A549 (cell line): ENCODE measurements around the gene TRIM41. TPM values are rescaled to one million over a fixed set of nuclear protein-coding genes. Genes with fewer than 3 reads are reported as not detected.

Experiments
- ATAC-seq, 2 experiments: fragments of 200-7000 bp in 1 of 2; fragments of >200 bp in 1 of 2; cut with Nextera tagmentation in 1 of 2; cut with Tn5 transposase in 1 of 2; 3 replicates each; pipeline versions ENCODE4 v1.8.0 to v1.9.1; 2018 to 2020; ENCODE audit warnings: mild to moderate bottlenecking in 1 of 2, moderate library complexity in 1 of 2
- CTCF ChIA-PET: fragments of 300-600 bp; sonication (Branson Sonifier 250); formaldehyde crosslinking; extraction: SDS; loops from one replicate; lab custom pipeline; 2021; ENCODE audit warnings: antibody characterized with exemption, inconsistent platforms; lab: Yijun Ruan, JAX
- POLR2A ChIA-PET: fragments of 350-600 bp; formaldehyde crosslinking; extraction: SDS; loops from one replicate; lab custom pipeline; 2021; ENCODE audit warnings: antibody characterized with exemption, inconsistent platforms; lab: Yijun Ruan, JAX
- DNase-seq, 2 experiments: peaks; one replicate each; pipeline versions ENCODE4 v3.0.0 to v3.0.0-alpha.2; 2011 to 2016; ENCODE audit warnings: low read depth in 1 of 2, low spot score in 1 of 2
- FAIRE-seq: peaks from 2 replicates; lab custom pipeline; 2011; peaks lifted over from hg19 to GRCh38; lab: Jason Lieb, UNC
- H3K27ac ChIP-seq, 2 experiments: fragments of >200 bp; sonication (Bioruptor Twin); formaldehyde crosslinking; 3 replicates each; pipeline ENCODE4 v1.5.1; 2016 to 2017
- H3K4me1 ChIP-seq: fragments of >200 bp; sonication (Bioruptor Twin); formaldehyde crosslinking; 3 replicates; pipeline ENCODE4 v1.6.1; 2016
- H3K4me2 ChIP-seq: fragments of >200 bp; sonication (Bioruptor Twin); formaldehyde crosslinking; 3 replicates; pipeline ENCODE4 v1.6.1; 2016
- H3K4me3 ChIP-seq: fragments of >200 bp; sonication (Bioruptor Twin); formaldehyde crosslinking; 3 replicates; pipeline ENCODE4 v1.5.1; 2016
- H3K9me3 ChIP-seq: fragments of >200 bp; sonication (Bioruptor Twin); formaldehyde crosslinking; 3 replicates; pipeline ENCODE4 v1.6.1; 2016
- CEBPB ChIP-seq, 2 experiments: fragments of >200 bp in 1 of 2; sonication (Bioruptor Twin) in 1 of 2; formaldehyde crosslinking in 1 of 2; IDR thresholded peaks; 2 replicates each; pipeline ENCODE4 v1.6.1; 2012 to 2016
- CHD2 ChIP-seq: fragments of 150-350 bp; IDR thresholded peaks from 2 replicates; pipeline ENCODE4 v1.6.1; 2014; ENCODE audit warnings: low read length; ENCODE audit not compliant: partially characterized antibody
- EHF ChIP-seq: fragments of 250-450 bp; sonication (Bioruptor Pico); IDR thresholded peaks from 2 replicates; pipeline ENCODE4 v1.5.0; 2020; ENCODE audit warnings: mild to moderate bottlenecking
- EP300 ChIP-seq, 2 experiments: fragments of >200 bp; sonication (Bioruptor Twin); formaldehyde crosslinking; IDR thresholded peaks; 2 replicates in 1 of 2; 3 replicates in 1 of 2; pipeline ENCODE4 v1.6.1; 2016 to 2017
- FOSL2 ChIP-seq, 2 experiments: fragments of 450-650 bp in 1 of 2; fragments of >200 bp in 1 of 2; sonication (Bioruptor Twin) in 1 of 2; formaldehyde crosslinking; IDR thresholded peaks; 2 replicates each; pipeline versions ENCODE4 v1.5.0 to v1.6.1; 2016 to 2020; ENCODE audit warnings: mild to moderate bottlenecking in 1 of 2, moderate library complexity in 1 of 2
- FOXS1 ChIP-seq: fragments of 250-450 bp; sonication (Bioruptor Pico); IDR thresholded peaks from 2 replicates; pipeline ENCODE4 v1.5.0; 2020; ENCODE audit warnings: mild to moderate bottlenecking, moderate library complexity
- HOXA7 ChIP-seq: fragments of 250-450 bp; sonication (Bioruptor Pico); IDR thresholded peaks from 2 replicates; pipeline ENCODE4 v1.5.0; 2020; ENCODE audit warnings: mild to moderate bottlenecking, moderate library complexity
- HOXB5 ChIP-seq: fragments of 250-450 bp; sonication (Bioruptor Pico); IDR thresholded peaks from 2 replicates; pipeline ENCODE4 v1.5.0; 2020; ENCODE audit warnings: mild to moderate bottlenecking, moderate library complexity
- JUN ChIP-seq, 2 experiments: fragments of >200 bp; sonication (Bioruptor Twin); formaldehyde crosslinking; IDR thresholded peaks; 2 replicates in 1 of 2; 3 replicates in 1 of 2; pipeline ENCODE4 v1.6.1; 2016 to 2017
- POLR2A ChIP-seq: IDR thresholded peaks from 2 replicates; pipeline ENCODE4 v1.6.1; 2012; ENCODE audit warnings: mild to moderate bottlenecking, low read length
- POLR2AphosphoS2 ChIP-seq: conservative IDR thresholded peaks from 2 replicates; pipeline ENCODE4 v1.6.1; 2012; ENCODE audit warnings: low read length, improper control_type of control experiment, inconsistent platforms
- RARB ChIP-seq: fragments of 250-450 bp; sonication (Bioruptor Pico); IDR thresholded peaks from 2 replicates; pipeline ENCODE4 v1.8.0; 2021; ENCODE audit warnings: mild to moderate bottlenecking, moderate library complexity
- SREBF2 ChIP-seq: fragments of 450-650 bp; IDR thresholded peaks from 2 replicates; pipeline ENCODE4 v1.6.1; 2014; ENCODE audit warnings: mild to moderate bottlenecking, moderate library complexity
- ZNF302 ChIP-seq: fragments of 250-450 bp; sonication (Bioruptor Pico); IDR thresholded peaks from 2 replicates; pipeline ENCODE4 v1.9.0; 2021; ENCODE audit warnings: inconsistent platforms, mild to moderate bottlenecking, moderate library complexity
- ZSCAN20 ChIP-seq: fragments of 250-450 bp; sonication (Bioruptor Pico); IDR thresholded peaks from 2 replicates; pipeline ENCODE4 v1.8.0; 2022; ENCODE audit warnings: mild to moderate bottlenecking, moderate library complexity
- WGBS: methylation state at CpG from one replicate; pipeline ENCODE4 v1.1.6; 2017; ENCODE audit errors: missing lambda C conversion rate; 5-methylcytosine and 5-hydroxymethylcytosine counted together
- polyA plus RNA-seq, 4 experiments: library from polyadenylated mRNA; depleted of rRNA in 3 of 4; stranded (reverse); fragments of >200 nt; fragmentation: RNase III in 1 of 4; extraction: RNeasy Plus Mini Kit Qiagen cat#74134 plus additional on column Dnase treatment in 1 of 4; gene quantifications; 2 replicates in 3 of 4; 3 replicates in 1 of 4; pipeline ENCODE4 v1.2.3, GENCODE V29; 2011 to 2017
- TF ChIP-seq, protein P1 (sequence below): fragments of >200 bp; sonication (Bioruptor Twin); formaldehyde crosslinking; IDR thresholded peaks from 3 replicates; pipeline ENCODE4 v1.5.1; 2016
- TF ChIP-seq, protein P2 (sequence below): fragments of 200-600 bp; sonication (generic); IDR thresholded peaks from 2 replicates; pipeline ENCODE4 v1.6.1; 2016; ENCODE audit warnings: antibody characterized with exemption, mild to moderate bottlenecking, moderate library complexity
- TF ChIP-seq, protein P3 (sequence below): fragments of >200 bp; sonication (Bioruptor Twin); formaldehyde crosslinking; IDR thresholded peaks from 2 replicates; pipeline ENCODE4 v1.6.1; 2016
- TF ChIP-seq, protein P4 (sequence below): fragments of >200 bp; sonication (Bioruptor Twin); formaldehyde crosslinking; IDR thresholded peaks from 3 replicates; pipeline ENCODE4 v1.6.1; 2016
- TF ChIP-seq, protein P5 (sequence below): IDR thresholded peaks from 2 replicates; pipeline ENCODE4 v1.6.1; 2012

TRIM41 gene
- polyA plus RNA-seq, 2 of the 4 experiments (the other 2 are of a cell fraction): 22.7 to 32.5 TPM

DNA sequence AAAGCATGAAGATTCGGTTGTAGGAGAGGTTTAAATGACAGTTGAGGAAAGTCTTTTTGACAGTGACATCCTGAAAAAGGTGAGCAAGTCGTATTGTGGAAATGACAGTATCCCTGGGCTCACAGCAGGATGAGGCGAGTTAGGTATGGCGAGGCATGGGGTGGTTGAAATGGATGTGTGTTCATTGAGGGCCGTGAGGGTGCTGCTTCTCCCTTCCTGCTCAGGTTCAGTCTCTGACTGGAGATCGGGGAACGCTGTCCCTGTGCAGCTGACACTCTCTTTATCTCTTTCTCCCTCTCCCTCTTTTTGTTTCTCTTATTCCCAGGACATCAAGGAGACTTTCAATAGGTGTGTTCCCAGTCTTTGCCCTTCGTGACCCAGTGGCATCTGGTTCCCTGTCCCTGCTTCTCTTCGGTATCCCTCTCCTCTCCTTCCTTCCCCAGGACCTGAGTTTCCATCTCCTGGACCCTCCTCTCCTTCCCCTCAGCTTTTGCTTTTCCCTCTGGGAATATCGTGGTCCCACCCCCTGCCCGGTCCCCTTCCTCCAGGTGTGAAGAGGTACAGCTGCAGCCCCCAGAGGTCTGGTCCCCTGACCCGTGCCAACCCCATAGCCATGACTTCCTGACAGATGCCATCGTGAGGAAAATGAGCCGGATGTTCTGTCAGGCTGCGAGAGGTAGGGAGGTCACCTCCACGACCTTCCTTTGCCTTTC lies 10.2 kb downstream of the TRIM41 start (continued):
- TF ChIP-seq, protein P1, sequence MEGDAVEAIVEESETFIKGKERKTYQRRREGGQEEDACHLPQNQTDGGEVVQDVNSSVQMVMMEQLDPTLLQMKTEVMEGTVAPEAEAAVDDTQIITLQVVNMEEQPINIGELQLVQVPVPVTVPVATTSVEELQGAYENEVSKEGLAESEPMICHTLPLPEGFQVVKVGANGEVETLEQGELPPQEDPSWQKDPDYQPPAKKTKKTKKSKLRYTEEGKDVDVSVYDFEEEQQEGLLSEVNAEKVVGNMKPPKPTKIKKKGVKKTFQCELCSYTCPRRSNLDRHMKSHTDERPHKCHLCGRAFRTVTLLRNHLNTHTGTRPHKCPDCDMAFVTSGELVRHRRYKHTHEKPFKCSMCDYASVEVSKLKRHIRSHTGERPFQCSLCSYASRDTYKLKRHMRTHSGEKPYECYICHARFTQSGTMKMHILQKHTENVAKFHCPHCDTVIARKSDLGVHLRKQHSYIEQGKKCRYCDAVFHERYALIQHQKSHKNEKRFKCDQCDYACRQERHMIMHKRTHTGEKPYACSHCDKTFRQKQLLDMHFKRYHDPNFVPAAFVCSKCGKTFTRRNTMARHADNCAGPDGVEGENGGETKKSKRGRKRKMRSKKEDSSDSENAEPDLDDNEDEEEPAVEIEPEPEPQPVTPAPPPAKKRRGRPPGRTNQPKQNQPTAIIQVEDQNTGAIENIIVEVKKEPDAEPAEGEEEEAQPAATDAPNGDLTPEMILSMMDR: no peak
- TF ChIP-seq POLR2AphosphoS2: no peak
- no peak for TF ChIP-seq CHD2
- TF ChIP-seq EHF (CRISPR knock-in tag): no peak

DNA sequence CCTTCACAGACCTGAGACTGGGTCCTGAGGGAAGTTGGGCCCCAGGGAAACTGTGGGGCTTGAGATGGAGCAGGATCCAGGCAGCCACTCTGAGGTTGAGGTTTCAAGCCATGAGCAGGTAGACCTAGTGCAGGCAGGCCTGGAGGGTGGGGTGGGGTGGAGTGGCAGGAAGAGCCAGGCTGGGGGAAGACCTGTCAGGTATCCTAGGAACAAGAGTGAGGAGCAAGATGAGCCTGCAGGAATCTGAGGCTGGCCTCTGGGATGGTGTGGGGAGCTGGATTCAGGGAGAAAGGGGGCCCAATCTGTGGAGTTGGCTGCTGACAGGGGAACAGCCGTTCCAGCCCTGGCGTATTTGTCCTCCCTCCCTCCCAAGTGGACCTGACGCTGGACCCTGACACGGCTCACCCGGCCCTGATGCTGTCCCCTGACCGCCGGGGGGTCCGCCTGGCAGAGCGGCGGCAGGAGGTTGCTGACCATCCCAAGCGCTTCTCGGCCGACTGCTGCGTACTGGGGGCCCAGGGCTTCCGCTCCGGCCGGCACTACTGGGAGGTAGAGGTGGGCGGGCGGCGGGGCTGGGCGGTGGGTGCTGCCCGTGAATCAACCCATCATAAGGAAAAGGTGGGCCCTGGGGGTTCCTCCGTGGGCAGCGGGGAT lies 10.8 kb downstream of the TRIM41 start:
- CTCF ChIA-PET: interaction anchor here (1.0 to 1.9 kb wide), 2 partner anchors 7 to 13 kb away, joined by 4 to 6 read pairs; no protein-coding TSS in a partner anchor
- Histone ChIP-seq H3K4me2 (no peak overlapping the region), H3K9me3 (no peaks in the 10 kb centered on the region), H3K4me1 (peaks cover 3% of the 10 kb centered on the region; the same call in 1 of the 3 replicates), H3K4me3 (no peak overlapping the region), H3K27ac (no peak overlapping the region)
- FAIRE-seq (no peak), DNase-seq (no peak), ATAC-seq (peak; percentile 37 to 46)
- 89% methylated on average over 8 of the region's 24 CpGs for WGBS
- POLR2A ChIA-PET: interaction anchor here (1.5 to 4.2 kb wide), 5 partner anchors 11 to 44 kb away, joined by 3 to 25 read pairs (median 6); partner anchors contain the start of genes RACK1 and TRIM41
- TF ChIP-seq FOSL2 (IDR thresholded peaks at IDR 0.05) (no peak), FOSL2 (CRISPR knock-in tag; IDR thresholded peaks at IDR 0.05) (no peak), EP300 (IDR thresholded peaks at IDR 0.05) (no peak)
- TF ChIP-seq, protein P1: no peak

DNA sequence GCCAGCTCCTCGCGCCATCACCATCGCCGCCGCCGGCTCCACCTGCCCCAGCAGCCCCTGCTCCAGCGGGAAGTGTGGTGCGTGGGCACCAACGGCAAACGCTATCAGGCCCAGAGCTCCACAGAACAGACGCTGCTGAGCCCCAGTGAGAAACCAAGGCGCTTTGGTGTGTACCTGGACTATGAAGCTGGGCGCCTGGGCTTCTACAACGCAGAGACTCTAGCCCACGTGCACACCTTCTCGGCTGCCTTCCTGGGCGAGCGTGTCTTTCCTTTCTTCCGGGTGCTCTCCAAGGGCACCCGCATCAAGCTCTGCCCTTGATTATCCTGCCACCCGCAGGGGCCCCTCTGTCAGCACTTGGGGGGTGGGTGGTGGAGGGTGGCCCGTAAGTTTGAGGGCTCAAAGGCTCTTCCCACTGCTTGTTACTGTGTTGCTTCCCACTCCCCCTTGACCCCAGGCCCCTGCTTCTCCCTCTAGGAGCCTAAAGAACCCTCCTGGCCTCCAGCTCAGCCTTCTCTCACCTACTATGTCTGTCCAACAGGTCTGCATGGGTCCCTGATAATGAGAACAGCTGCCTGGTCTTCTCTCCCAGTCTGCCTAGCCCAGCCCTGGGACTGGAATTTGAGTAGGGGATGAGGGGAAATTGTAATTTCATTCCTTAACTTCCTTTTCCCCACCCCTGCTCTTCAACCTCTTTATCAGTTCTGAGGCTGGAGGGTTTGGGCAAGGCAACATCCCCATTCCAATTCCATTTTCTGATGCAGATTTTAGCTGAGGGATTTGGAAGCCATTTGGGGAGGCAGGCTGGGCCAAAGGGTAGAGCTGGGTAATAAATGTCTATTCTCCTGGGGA lies 11.6 kb downstream of the TRIM41 start:
- ATAC-seq (peak; percentile 19 to 45), DNase-seq (no peak), FAIRE-seq (no peak)
- WGBS: 91% methylated on average over 15 of the region's 22 CpGs
- no peak overlapping the region for H3K4me3 ChIP-seq
- ChIA-PET CTCF (interaction anchor here (0.7 to 1.0 kb wide), 4 partner anchors 9 to 37 kb away, joined by 3 to 4 read pairs (median 4); partner anchors contain the start of gene RACK1), POLR2A (interaction anchor here (1.1 to 4.2 kb wide), 7 partner anchors 9 to 45 kb away, joined by 3 to 25 read pairs (median 5); partner anchors contain the start of genes RACK1, TRIM41 and TRIM7)
- no peaks in the 10 kb centered on the region for H3K9me3 ChIP-seq
- no peak overlapping the region for H3K4me2 ChIP-seq
- peaks cover 11% of the 10 kb centered on the region; the same call in 1 of the 3 replicates for H3K4me1 ChIP-seq
- peak overlapping the region in 1 of 2 experiments; percentile 47; a peak in 1 of 6 replicates for H3K27ac ChIP-seq
- TF ChIP-seq HOXB5 (CRISPR knock-in tag) (peak; percentile 28; the same call in 1 of the 2 replicates), SREBF2 (no peak), ZNF302 (CRISPR knock-in tag) (no peak), RARB (CRISPR knock-in tag) (0 out of 2 replicates have a peak, but pooled peaks have one; percentile 25), CHD2 (peak; percentile 23), FOXS1 (CRISPR knock-in tag) (no peak), HOXA7 (CRISPR knock-in tag) (peak; percentile 92), CEBPB (IDR thresholded peaks at IDR 0.05) (no peak), JUN (IDR thresholded peaks at IDR 0.05) (peak in 1 of 2 experiments; percentile 5; a peak in 3 of 5 replicates), POLR2A (peak; percentile 9; the same call in 1 of the 2 replicates), ZSCAN20 (CRISPR knock-in tag) (no peak)
- TF ChIP-seq, protein P2, sequence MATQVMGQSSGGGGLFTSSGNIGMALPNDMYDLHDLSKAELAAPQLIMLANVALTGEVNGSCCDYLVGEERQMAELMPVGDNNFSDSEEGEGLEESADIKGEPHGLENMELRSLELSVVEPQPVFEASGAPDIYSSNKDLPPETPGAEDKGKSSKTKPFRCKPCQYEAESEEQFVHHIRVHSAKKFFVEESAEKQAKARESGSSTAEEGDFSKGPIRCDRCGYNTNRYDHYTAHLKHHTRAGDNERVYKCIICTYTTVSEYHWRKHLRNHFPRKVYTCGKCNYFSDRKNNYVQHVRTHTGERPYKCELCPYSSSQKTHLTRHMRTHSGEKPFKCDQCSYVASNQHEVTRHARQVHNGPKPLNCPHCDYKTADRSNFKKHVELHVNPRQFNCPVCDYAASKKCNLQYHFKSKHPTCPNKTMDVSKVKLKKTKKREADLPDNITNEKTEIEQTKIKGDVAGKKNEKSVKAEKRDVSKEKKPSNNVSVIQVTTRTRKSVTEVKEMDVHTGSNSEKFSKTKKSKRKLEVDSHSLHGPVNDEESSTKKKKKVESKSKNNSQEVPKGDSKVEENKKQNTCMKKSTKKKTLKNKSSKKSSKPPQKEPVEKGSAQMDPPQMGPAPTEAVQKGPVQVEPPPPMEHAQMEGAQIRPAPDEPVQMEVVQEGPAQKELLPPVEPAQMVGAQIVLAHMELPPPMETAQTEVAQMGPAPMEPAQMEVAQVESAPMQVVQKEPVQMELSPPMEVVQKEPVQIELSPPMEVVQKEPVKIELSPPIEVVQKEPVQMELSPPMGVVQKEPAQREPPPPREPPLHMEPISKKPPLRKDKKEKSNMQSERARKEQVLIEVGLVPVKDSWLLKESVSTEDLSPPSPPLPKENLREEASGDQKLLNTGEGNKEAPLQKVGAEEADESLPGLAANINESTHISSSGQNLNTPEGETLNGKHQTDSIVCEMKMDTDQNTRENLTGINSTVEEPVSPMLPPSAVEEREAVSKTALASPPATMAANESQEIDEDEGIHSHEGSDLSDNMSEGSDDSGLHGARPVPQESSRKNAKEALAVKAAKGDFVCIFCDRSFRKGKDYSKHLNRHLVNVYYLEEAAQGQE: 0 out of 2 replicates have a peak, but pooled peaks have one; percentile 9
- TF ChIP-seq, protein P3, sequence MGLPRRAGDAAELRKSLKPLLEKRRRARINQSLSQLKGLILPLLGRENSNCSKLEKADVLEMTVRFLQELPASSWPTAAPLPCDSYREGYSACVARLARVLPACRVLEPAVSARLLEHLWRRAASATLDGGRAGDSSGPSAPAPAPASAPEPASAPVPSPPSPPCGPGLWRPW: no peak
- TF ChIP-seq, protein P4, sequence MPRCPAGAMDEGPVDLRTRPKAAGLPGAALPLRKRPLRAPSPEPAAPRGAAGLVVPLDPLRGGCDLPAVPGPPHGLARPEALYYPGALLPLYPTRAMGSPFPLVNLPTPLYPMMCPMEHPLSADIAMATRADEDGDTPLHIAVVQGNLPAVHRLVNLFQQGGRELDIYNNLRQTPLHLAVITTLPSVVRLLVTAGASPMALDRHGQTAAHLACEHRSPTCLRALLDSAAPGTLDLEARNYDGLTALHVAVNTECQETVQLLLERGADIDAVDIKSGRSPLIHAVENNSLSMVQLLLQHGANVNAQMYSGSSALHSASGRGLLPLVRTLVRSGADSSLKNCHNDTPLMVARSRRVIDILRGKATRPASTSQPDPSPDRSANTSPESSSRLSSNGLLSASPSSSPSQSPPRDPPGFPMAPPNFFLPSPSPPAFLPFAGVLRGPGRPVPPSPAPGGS: peak; percentile 71; the same call in 1 of the 3 replicates
- TF ChIP-seq, protein P5, sequence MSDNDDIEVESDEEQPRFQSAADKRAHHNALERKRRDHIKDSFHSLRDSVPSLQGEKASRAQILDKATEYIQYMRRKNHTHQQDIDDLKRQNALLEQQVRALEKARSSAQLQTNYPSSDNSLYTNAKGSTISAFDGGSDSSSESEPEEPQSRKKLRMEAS: no peak
